Neuronal stem cell (in vitro differentiated cells): ENCODE measurements around the gene RARB.

Source experiments
- DNase-seq: peaks from one replicate; pipeline ENCODE4 v3.0.0-alpha.2; 2013; ENCODE audit warnings: low spot score
- H2AFZ ChIP-seq: one replicate; pipeline ENCODE4 v1.6.1; 2013; ENCODE audit warnings: mild to moderate bottlenecking, low read length, inconsistent platforms
- H2AK5ac ChIP-seq: 2 replicates; pipeline ENCODE4 v1.6.1; 2013; ENCODE audit warnings: low read depth, mild to moderate bottlenecking, inconsistent platforms, low read length, moderate library complexity, mixed read lengths
- H2BK120ac ChIP-seq: 2 replicates; pipeline ENCODE4 v1.6.1; 2013; ENCODE audit warnings: low read depth, mild to moderate bottlenecking, inconsistent platforms, low read length, moderate library complexity, mixed read lengths
- H2BK12ac ChIP-seq: one replicate; pipeline ENCODE4 v1.6.1; 2013; ENCODE audit warnings: low read length, inconsistent platforms
- H2BK15ac ChIP-seq: 2 replicates; pipeline ENCODE4 v1.6.1; 2013; ENCODE audit warnings: mild to moderate bottlenecking, low read length, inconsistent platforms, mixed read lengths
- H2BK5ac ChIP-seq: one replicate; pipeline ENCODE4 v1.6.1; 2013; ENCODE audit warnings: inconsistent platforms, mild to moderate bottlenecking, low read length, moderate library complexity
- H3K14ac ChIP-seq: one replicate; pipeline ENCODE4 v1.6.1; 2013; ENCODE audit warnings: low read length, inconsistent platforms
- H3K18ac ChIP-seq: 2 replicates; pipeline ENCODE4 v1.6.1; 2013; ENCODE audit warnings: low read length, inconsistent platforms
- H3K23ac ChIP-seq: 2 replicates; pipeline ENCODE4 v1.6.1; 2013; ENCODE audit warnings: low read depth, mild to moderate bottlenecking, mixed read lengths, low read length, inconsistent platforms; ENCODE audit not compliant: poor library complexity
- H3K27ac ChIP-seq: replicated peaks from 3 replicates; pipeline ENCODE4 v1.5.1; 2013; ENCODE audit warnings: low read length, inconsistent platforms
- H3K27me3 ChIP-seq, 3 experiments: 2 replicates each; pipeline ENCODE4 v1.6.1; 2013; ENCODE audit warnings: low read length in 3 of 3, mild to moderate bottlenecking in 2 of 3, inconsistent platforms in 1 of 3, low read depth in 1 of 3, mixed read lengths in 1 of 3, moderate library complexity in 1 of 3; ENCODE audit not compliant: control insufficient read depth in 3 of 3, insufficient read depth in 3 of 3
- H3K36me3 ChIP-seq, 2 donors: replicated peaks in 1 of 2; 2 replicates each; pipeline ENCODE4 v1.6.1; 2013; ENCODE audit warnings: low read length in 2 of 2; ENCODE audit not compliant: control insufficient read depth in 2 of 2, insufficient read depth in 2 of 2
- H3K4ac ChIP-seq: 2 replicates; pipeline ENCODE4 v1.6.1; 2013; ENCODE audit warnings: inconsistent platforms, mild to moderate bottlenecking, low read length, moderate library complexity
- H3K4me1 ChIP-seq, 2 donors: 1 replicate in 1 of 2; 2 replicates in 1 of 2; pipeline ENCODE4 v1.6.1; 2013; ENCODE audit warnings: low read length in 2 of 2, low read depth in 1 of 2; ENCODE audit not compliant: control insufficient read depth in 2 of 2, insufficient read depth in 1 of 2
- H3K4me2 ChIP-seq: one replicate; pipeline ENCODE4 v1.6.1; 2013; ENCODE audit warnings: mild to moderate bottlenecking, low read length, inconsistent platforms; ENCODE audit not compliant: insufficient read depth, poor library complexity, severe bottlenecking
- H3K4me3 ChIP-seq, 2 donors: 2 replicates each; pipeline ENCODE4 v1.5.1; 2013; ENCODE audit warnings: low read length in 2 of 2, mild to moderate bottlenecking in 2 of 2, inconsistent platforms in 1 of 2, moderate library complexity in 1 of 2
- H3K79me1 ChIP-seq: one replicate; pipeline ENCODE4 v1.6.1; 2013; ENCODE audit warnings: low read depth, mild to moderate bottlenecking, inconsistent platforms, low read length, moderate library complexity
- H3K9ac ChIP-seq: one replicate; pipeline ENCODE4 v1.6.1; 2013; ENCODE audit warnings: mild to moderate bottlenecking, low read depth, low read length, inconsistent platforms; ENCODE audit not compliant: poor library complexity
- H3K9me3 ChIP-seq, 2 donors: replicated peaks in 1 of 2; 2 replicates each; pipeline versions ENCODE3 to v1.6.1; 2013; ENCODE audit warnings: low read length in 2 of 2, mild to moderate bottlenecking in 2 of 2, inconsistent platforms in 1 of 2, low read depth in 1 of 2, mixed read lengths in 1 of 2, moderate library complexity in 1 of 2; ENCODE audit not compliant: control insufficient read depth in 2 of 2, insufficient read depth in 1 of 2
- H4K8ac ChIP-seq: one replicate; pipeline ENCODE4 v1.6.1; 2013; ENCODE audit warnings: low read depth, mild to moderate bottlenecking, inconsistent platforms, low read length, moderate library complexity
- H4K91ac ChIP-seq: one replicate; pipeline ENCODE4 v1.6.1; 2013; ENCODE audit warnings: low read length, low read depth, mild to moderate bottlenecking, inconsistent platforms; ENCODE audit not compliant: poor library complexity
- WGBS, 2 donors: extraction: QIAGEN DNeasy Blood & Tissue Kit; methylation state at CpG; one replicate each; pipeline ENCODE4 v1.1.7; 2013; ENCODE audit warnings: missing lambda C conversion rate in 2 of 2, mixed read lengths in 1 of 2; ENCODE audit not compliant: insufficient read length in 2 of 2, insufficient replicate concordance in 1 of 2; ENCODE audit errors: extremely low coverage in 2 of 2; 5-methylcytosine and 5-hydroxymethylcytosine counted together

RARB gene

GRCh38 chr3:25384471-25384870 lies 43.6 kb upstream of the RARB start:
- Histone ChIP-seq H3K4me1 (peaks cover 1 to 14% of the 10 kb centered on the region in 2 donors), H2BK120ac (no peak overlapping the region), H2BK12ac (no peak overlapping the region), H2AFZ (no peak overlapping the region), H2AK5ac (no peak overlapping the region), H3K4me2 (no peak overlapping the region), H3K27me3 (no peaks in the 10 kb centered on the region), H3K14ac (no peak overlapping the region), H4K91ac (no peak overlapping the region), H3K4ac (no peak overlapping the region), H4K8ac (no peak overlapping the region), H3K4me3 (no peak overlapping the region), H3K18ac (no peak overlapping the region), H2BK15ac (no peak overlapping the region), H3K36me3 (no peaks in the 10 kb centered on the region), H3K27ac (no peak overlapping the region), H3K9ac (no peak overlapping the region), H3K79me1 (no peaks in the 10 kb centered on the region), H3K23ac (no peak overlapping the region), H3K9me3 (peaks cover 0 to 12% of the 10 kb centered on the region in 2 donors), H2BK5ac (no peak overlapping the region)
- WGBS, 2 donors = no CpG with 5 or more reads among the region's 3 CpGs
- no peak for DNase-seq

GRCh38 chr3:25385807-25386460 lies 42.1 kb upstream of the RARB start:
- Histone ChIP-seq H3K18ac (no peak overlapping the region), H4K8ac (no peak overlapping the region), H3K4me2 (no peak overlapping the region), H3K27ac (no peak overlapping the region), H2BK120ac (no peak overlapping the region), H2BK5ac (no peak overlapping the region), H2BK15ac (no peak overlapping the region), H4K91ac (no peak overlapping the region), H3K4me1 (peaks cover 1 to 14% of the 10 kb centered on the region in 2 donors), H3K4me3 (no peak overlapping the region), H2BK12ac (no peak overlapping the region), H3K23ac (no peak overlapping the region), H3K36me3 (no peaks in the 10 kb centered on the region), H3K9ac (no peak overlapping the region), H3K14ac (no peak overlapping the region), H3K9me3 (peaks cover 0 to 12% of the 10 kb centered on the region in 2 donors), H2AFZ (peak overlapping the region; percentile 51), H3K79me1 (no peaks in the 10 kb centered on the region), H3K4ac (no peak overlapping the region), H3K27me3 (no peaks in the 10 kb centered on the region), H2AK5ac (no peak overlapping the region)
- DNase-seq = no peak
- 100% methylated on average over 1 of the region's 9 CpGs; no CpG with 5 or more reads in 1 of the 2 donors for WGBS, 2 donors

- Histone ChIP-seq H2AFZ (no peak overlapping the region), H2BK120ac (no peak overlapping the region), H3K23ac (no peak overlapping the region), H2BK12ac (no peak overlapping the region), H2BK15ac (no peak overlapping the region), H3K4ac (no peak overlapping the region), H3K79me1 (no peaks in the 10 kb centered on the region), H3K4me1 (peaks cover 1 to 14% of the 10 kb centered on the region in 2 donors), H4K91ac (no peak overlapping the region), H3K4me3 (no peak overlapping the region), H3K27me3 (no peaks in the 10 kb centered on the region), H2AK5ac (no peak overlapping the region), H3K9me3 (peaks cover 0 to 12% of the 10 kb centered on the region in 2 donors), H3K14ac (no peak overlapping the region), H2BK5ac (no peak overlapping the region), H3K4me2 (no peak overlapping the region), H3K36me3 (no peaks in the 10 kb centered on the region), H3K27ac (no peak overlapping the region), H4K8ac (no peak overlapping the region), H3K9ac (no peak overlapping the region), H3K18ac (no peak overlapping the region)
- DNase-seq = no peak
- no CpG with 5 or more reads among the region's 4 CpGs for WGBS, 2 donors
Measured at GRCh38 chr3:25386686-25387255, 41.3 kb upstream of the RARB start.

- Histone ChIP-seq H4K91ac (no peak overlapping the region), H2AFZ (no peak overlapping the region), H3K79me1 (no peaks in the 10 kb centered on the region), H3K18ac (no peak overlapping the region), H3K9ac (no peak overlapping the region), H2BK5ac (no peak overlapping the region), H3K4me3 (no peak overlapping the region), H2BK120ac (no peak overlapping the region), H2BK15ac (no peak overlapping the region), H3K4me1 (peaks cover 1 to 14% of the 10 kb centered on the region in 2 donors), H2BK12ac (no peak overlapping the region), H3K4me2 (no peak overlapping the region), H3K4ac (no peak overlapping the region), H3K27ac (no peak overlapping the region), H3K14ac (no peak overlapping the region), H3K27me3 (no peaks in the 10 kb centered on the region), H3K9me3 (peaks cover 0 to 17% of the 10 kb centered on the region in 2 donors), H4K8ac (no peak overlapping the region), H2AK5ac (no peak overlapping the region), H3K36me3 (no peaks in the 10 kb centered on the region), H3K23ac (no peak overlapping the region)
- WGBS, 2 donors = no CpG with 5 or more reads among the region's 3 CpGs
- DNase-seq = no peak
Measured at GRCh38 chr3:25390605-25391004, 37.5 kb upstream of the RARB start.
